Endothelial cell (in vitro differentiated cells): ENCODE results near the gene KRTAP5-3. TPM values are rescaled to one million over a fixed set of nuclear protein-coding genes. Genes with fewer than 3 reads are reported as not detected.
"Not testable (repeated sequence)": the region's sequence is repeated elsewhere in the genome, so short reads cannot be mapped to it uniquely, and the experiment has no call there.

Experiments
- DNase-seq: peaks from one replicate; pipeline ENCODE4 v3.0.0; 2021; ENCODE audit warnings: low spot score
- H3K27ac Mint-ChIP-seq: one replicate; pipeline ENCODE4 v1.8.0; 2021; ENCODE audit warnings: mixed read lengths, inconsistent platforms; ENCODE audit not compliant: unreplicated experiment
- H3K27me3 Mint-ChIP-seq: one replicate; pipeline ENCODE4 v1.8.0; 2021; ENCODE audit warnings: mild to moderate bottlenecking, moderate library complexity, mixed read lengths, inconsistent platforms; ENCODE audit not compliant: unreplicated experiment
- H3K36me3 Mint-ChIP-seq: one replicate; pipeline ENCODE4 v1.8.0; 2021; ENCODE audit warnings: mild to moderate bottlenecking, low read depth, mixed read lengths, inconsistent platforms; ENCODE audit not compliant: unreplicated experiment
- H3K4me1 Mint-ChIP-seq: one replicate; pipeline ENCODE4 v1.8.0; 2021; ENCODE audit warnings: mild to moderate bottlenecking, mixed read lengths, inconsistent platforms; ENCODE audit not compliant: unreplicated experiment
- H3K4me3 Mint-ChIP-seq: one replicate; pipeline ENCODE4 v1.8.0; 2021; ENCODE audit warnings: mild to moderate bottlenecking, mixed read lengths, inconsistent platforms; ENCODE audit not compliant: unreplicated experiment
- H3K9me3 Mint-ChIP-seq: one replicate; pipeline ENCODE4 v1.8.0; 2021; ENCODE audit warnings: mixed read lengths, inconsistent platforms; ENCODE audit not compliant: unreplicated experiment
- total RNA-seq: library from RNA; stranded (reverse); fragmentation: NEBNext Ultra II Directional; extraction: Animal tissue kit (Norgen Biotek cat#: 25700); gene quantifications from one replicate; pipeline ENCODE4 v1.2.1, GENCODE V29; 2021; ENCODE audit not compliant: unreplicated experiment
- TF ChIP-seq, protein P1 (sequence below): fragments of 200-600 bp; sonication (generic); IDR thresholded peaks from one replicate; pipeline ENCODE4 v1.5.0; 2021; ENCODE audit warnings: antibody characterized with exemption; ENCODE audit not compliant: unreplicated experiment

KRTAP5-3 gene
- total RNA-seq, 1 donor from 2014 or later: not detected

DNA sequence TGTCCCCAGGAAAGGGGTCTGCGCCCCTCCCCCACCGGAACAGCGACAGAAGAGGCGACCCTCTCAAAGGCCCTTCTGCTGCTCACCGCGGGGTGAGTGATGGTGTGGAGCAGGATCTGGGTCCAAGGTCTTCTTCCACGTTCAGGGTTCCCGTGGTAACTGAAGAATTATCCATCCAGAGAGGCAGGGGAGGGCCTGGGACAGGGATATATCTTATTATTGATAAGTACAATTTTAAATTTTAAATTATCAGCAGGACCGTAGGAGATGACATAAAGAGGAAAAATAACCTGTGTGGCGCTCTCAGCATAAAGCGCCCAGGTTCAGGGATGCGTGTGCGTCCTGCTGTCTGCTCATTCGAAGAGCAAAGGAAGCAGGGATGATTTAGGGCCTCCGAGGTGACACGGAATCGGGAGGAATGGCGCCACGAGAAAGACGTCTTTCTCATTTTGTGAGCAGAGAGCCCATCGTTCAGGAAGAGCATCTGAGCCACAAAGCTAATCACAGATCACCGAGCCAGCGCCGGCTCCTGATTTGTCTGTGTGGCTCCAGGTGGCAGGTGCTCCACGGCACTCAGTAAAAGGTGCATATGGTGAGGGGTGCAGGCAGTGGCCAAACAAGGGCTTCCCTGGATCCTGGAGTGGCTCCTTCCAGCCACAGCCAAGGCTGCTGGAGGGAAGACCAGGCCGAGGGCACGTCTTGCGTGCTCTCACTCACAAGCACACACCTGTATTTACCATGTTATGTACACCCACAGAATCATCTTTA, 40.6 kb upstream of the KRTAP5-3 start:
- TF ChIP-seq, protein P1, sequence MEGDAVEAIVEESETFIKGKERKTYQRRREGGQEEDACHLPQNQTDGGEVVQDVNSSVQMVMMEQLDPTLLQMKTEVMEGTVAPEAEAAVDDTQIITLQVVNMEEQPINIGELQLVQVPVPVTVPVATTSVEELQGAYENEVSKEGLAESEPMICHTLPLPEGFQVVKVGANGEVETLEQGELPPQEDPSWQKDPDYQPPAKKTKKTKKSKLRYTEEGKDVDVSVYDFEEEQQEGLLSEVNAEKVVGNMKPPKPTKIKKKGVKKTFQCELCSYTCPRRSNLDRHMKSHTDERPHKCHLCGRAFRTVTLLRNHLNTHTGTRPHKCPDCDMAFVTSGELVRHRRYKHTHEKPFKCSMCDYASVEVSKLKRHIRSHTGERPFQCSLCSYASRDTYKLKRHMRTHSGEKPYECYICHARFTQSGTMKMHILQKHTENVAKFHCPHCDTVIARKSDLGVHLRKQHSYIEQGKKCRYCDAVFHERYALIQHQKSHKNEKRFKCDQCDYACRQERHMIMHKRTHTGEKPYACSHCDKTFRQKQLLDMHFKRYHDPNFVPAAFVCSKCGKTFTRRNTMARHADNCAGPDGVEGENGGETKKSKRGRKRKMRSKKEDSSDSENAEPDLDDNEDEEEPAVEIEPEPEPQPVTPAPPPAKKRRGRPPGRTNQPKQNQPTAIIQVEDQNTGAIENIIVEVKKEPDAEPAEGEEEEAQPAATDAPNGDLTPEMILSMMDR: no peak
- Mint-ChIP-seq H3K9me3 (no peaks in the 10 kb centered on the region), H3K27ac (no peak overlapping the region)

GRCh38 chr11:1647901-1648652, 39.8 kb upstream of the KRTAP5-3 start:
- no peaks in the 10 kb centered on the region for H3K4me1 Mint-ChIP-seq
- H3K9me3 Mint-ChIP-seq: no peaks in the 10 kb centered on the region
- TF ChIP-seq, protein P1: no peak
- no peak for DNase-seq
- no peak overlapping the region for H3K27ac Mint-ChIP-seq
- peaks cover 10% of the 10 kb centered on the region for H3K27me3 Mint-ChIP-seq
- H3K4me3 Mint-ChIP-seq: no peak overlapping the region
- H3K36me3 Mint-ChIP-seq: no peaks in the 10 kb centered on the region

More for the DNA sequence above, 40.6 kb upstream of the KRTAP5-3 start:
- H3K36me3 Mint-ChIP-seq: no peaks in the 10 kb centered on the region
- H3K4me1 Mint-ChIP-seq: no peaks in the 10 kb centered on the region
- no peak for DNase-seq
- peaks cover 11% of the 10 kb centered on the region for H3K27me3 Mint-ChIP-seq
- H3K4me3 Mint-ChIP-seq: no peak overlapping the region

GRCh38 chr11:1646540-1646939, 38.3 kb upstream of the KRTAP5-3 start:
- not testable (repeated sequence) for DNase-seq, H3K27ac Mint-ChIP-seq, H3K4me3 Mint-ChIP-seq, H3K9me3 Mint-ChIP-seq, H3K4me1 Mint-ChIP-seq, H3K27me3 Mint-ChIP-seq, H3K36me3 Mint-ChIP-seq

- Mint-ChIP-seq H3K9me3 (no peaks in the 10 kb centered on the region), H3K27me3 (peaks cover 6% of the 10 kb centered on the region), H3K27ac (no peak overlapping the region), H3K4me1 (no peaks in the 10 kb centered on the region), H3K4me3 (no peak overlapping the region), H3K36me3 (no peaks in the 10 kb centered on the region)
- TF ChIP-seq, protein P1: no peak
- DNase-seq: no peak
Observed at GRCh38 chr11:1645357-1645821, 37.1 kb upstream of the KRTAP5-3 start.

DNA sequence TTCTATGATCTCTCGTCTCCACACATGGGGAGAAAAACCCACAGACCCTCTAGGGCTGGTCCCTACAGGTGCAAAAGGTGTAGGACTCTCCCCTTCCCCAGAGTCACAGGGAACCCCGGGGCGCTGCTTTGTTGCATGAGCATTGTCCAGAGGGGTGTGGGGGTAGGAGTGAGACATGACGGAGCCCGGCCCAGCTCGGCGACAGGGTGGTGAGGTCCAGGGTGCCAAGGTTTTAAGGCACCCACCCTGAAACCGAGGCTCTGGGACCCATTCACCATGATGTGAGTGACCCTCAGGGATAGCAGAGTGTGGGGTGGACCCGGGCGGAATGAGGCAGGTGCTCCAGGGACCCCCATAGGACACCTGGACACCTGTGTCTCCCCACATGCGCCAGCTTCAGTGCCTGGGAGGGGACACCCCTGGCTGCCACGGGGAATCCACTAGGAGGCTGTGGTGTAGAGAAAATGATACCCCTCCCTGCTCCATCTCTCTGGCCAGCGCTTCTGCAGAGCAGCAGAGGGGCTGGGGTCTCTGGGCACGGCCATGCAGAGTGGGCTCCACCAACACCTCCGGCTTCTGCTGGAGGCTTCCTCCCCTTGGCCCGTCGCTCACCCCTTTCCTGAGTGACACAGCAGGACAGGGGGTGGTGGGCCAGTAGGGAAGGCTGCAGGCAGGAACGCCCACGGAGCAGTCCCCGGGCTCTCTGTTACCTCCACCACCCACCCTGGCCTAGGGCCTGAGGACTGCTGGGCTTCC, 36.5 kb upstream of the KRTAP5-3 start:
- Mint-ChIP-seq H3K36me3 (no peaks in the 10 kb centered on the region), H3K9me3 (no peaks in the 10 kb centered on the region), H3K27ac (no peak overlapping the region), H3K4me3 (no peak overlapping the region), H3K4me1 (peaks cover 2% of the 10 kb centered on the region), H3K27me3 (peaks cover 1% of the 10 kb centered on the region)
- no peak for DNase-seq
- TF ChIP-seq, protein P1: no peak
